ENCODE results near the gene NPEPPS. TPM values are rescaled to one million over a fixed set of nuclear protein-coding genes. Genes with fewer than 3 reads are reported as not detected.
"Not testable (repeated sequence)": the region's sequence is repeated elsewhere in the genome, so short reads cannot be mapped to it uniquely, and the experiment has no call there.

The NPEPPS gene
- total RNA-seq, 1 donor, result 148 TPM

GRCh38 chr17:47554733-47555132 is 23.8 kb downstream of the NPEPPS start:
- peak; percentile 91 for DNase-seq (ENCODE audit: low read depth)
- H3K4me3 ChIP-seq (ENCODE audit: low read depth, low read length), result not testable (repeated sequence)

GRCh38 chr17:47556108-47556507 is 25.2 kb downstream of the NPEPPS start:
- DNase-seq (ENCODE audit: low read depth), result not testable (repeated sequence)

GRCh38 chr17:47560517-47561043 is 29.7 kb downstream of the NPEPPS start:
- DNase-seq (ENCODE audit: low read depth); H3K4me3 ChIP-seq (ENCODE audit: low read depth, low read length): not testable (repeated sequence)

More at GRCh38 chr17:47556108-47556507, 25.2 kb downstream of the NPEPPS start:
- H3K4me3 ChIP-seq (ENCODE audit: low read depth, low read length), result not testable (repeated sequence)

- H3K4me3 ChIP-seq (ENCODE audit: low read depth, low read length); DNase-seq (ENCODE audit: low read depth): not testable (repeated sequence)
Observed at GRCh38 chr17:47561698-47562405, 30.9 kb downstream of the NPEPPS start.

DNA sequence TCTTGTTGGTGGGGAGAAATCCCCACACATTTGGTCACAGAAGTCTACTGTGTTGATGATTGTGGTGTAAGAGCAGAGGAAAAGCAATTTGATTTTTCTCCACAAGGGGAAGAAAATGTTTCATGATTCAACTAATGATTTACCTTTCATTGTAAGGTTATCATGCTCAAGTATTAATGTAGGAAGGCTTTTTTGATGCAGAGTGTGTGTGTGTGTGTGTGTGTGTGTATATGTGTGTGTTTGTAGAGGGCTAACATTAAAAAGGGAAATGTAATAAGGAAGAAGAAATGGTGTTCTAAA is 31.4 kb downstream of the NPEPPS start:
- not testable (repeated sequence) for H3K4me3 ChIP-seq (ENCODE audit: low read depth, low read length); DNase-seq (ENCODE audit: low read depth)

GRCh38 chr17:47567261-47567660 is 36.4 kb downstream of the NPEPPS start:
- peak; percentile 10 for DNase-seq (ENCODE audit: low read depth)

GRCh38 chr17:47572561-47572960 is 41.7 kb downstream of the NPEPPS start:
- DNase-seq (ENCODE audit: low read depth), result not testable (repeated sequence)

More at GRCh38 chr17:47567261-47567660, 36.4 kb downstream of the NPEPPS start:
- not testable (repeated sequence) for H3K4me3 ChIP-seq (ENCODE audit: low read depth, low read length)

GRCh38 chr17:47582416-47582815 is 51.5 kb downstream of the NPEPPS start:
- H3K4me3 ChIP-seq (ENCODE audit: low read depth, low read length); DNase-seq (ENCODE audit: low read depth): not testable (repeated sequence)

More at GRCh38 chr17:47572561-47572960, 41.7 kb downstream of the NPEPPS start:
- H3K4me3 ChIP-seq (ENCODE audit: low read depth, low read length), result not testable (repeated sequence)

DNA sequence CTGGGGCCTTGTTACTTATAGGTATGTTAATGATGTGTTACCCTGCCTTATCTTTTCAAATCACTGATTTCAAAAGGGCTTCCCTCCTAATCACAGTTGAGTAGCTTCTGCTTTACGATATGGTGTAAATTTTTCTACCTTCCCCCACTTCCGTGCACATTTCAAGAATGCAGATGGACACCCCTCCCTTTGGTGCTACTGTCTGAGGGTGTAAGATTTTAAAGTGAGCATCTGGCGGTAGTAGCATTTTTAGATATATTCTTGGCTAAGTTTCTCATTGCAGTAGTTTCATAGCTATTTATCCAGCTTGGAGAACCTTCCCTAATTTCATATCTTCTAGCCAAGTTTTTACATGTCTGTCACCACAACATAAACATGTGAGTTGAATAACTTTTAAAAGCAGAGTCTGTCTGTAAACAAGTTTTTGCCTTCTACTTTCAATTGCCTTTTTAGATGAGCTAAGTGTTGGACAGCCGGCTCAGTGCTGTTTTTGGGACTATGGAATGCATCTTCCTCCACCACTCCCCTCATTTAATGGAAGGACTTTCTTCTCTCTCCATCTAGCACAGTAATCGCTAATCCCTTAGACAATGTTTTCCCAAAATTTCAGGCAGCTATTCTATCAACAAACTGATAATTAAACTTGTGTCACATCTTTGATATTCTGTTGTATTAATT is 55.6 kb downstream of the NPEPPS start:
- H3K4me3 ChIP-seq (ENCODE audit: low read depth, low read length), result not testable (repeated sequence)
- DNase-seq (ENCODE audit: low read depth), result peak; percentile 29

GRCh38 chr17:47593522-47593921 is 62.6 kb downstream of the NPEPPS start:
- DNase-seq (ENCODE audit: low read depth); H3K4me3 ChIP-seq (ENCODE audit: low read depth, low read length): not testable (repeated sequence)

- TF ChIP-seq, protein P1, sequence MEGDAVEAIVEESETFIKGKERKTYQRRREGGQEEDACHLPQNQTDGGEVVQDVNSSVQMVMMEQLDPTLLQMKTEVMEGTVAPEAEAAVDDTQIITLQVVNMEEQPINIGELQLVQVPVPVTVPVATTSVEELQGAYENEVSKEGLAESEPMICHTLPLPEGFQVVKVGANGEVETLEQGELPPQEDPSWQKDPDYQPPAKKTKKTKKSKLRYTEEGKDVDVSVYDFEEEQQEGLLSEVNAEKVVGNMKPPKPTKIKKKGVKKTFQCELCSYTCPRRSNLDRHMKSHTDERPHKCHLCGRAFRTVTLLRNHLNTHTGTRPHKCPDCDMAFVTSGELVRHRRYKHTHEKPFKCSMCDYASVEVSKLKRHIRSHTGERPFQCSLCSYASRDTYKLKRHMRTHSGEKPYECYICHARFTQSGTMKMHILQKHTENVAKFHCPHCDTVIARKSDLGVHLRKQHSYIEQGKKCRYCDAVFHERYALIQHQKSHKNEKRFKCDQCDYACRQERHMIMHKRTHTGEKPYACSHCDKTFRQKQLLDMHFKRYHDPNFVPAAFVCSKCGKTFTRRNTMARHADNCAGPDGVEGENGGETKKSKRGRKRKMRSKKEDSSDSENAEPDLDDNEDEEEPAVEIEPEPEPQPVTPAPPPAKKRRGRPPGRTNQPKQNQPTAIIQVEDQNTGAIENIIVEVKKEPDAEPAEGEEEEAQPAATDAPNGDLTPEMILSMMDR (IDR thresholded peaks at IDR 0.05; ENCODE audit: insufficient read depth, low read depth, low read length), result no peak
- no peak overlapping the region for H3K4me3 ChIP-seq (ENCODE audit: low read depth, low read length)
- DNase-seq (ENCODE audit: low read depth), result peak; percentile 69
Observed at GRCh38 chr17:47603830-47604597, 73.1 kb downstream of the NPEPPS start.

DNA sequence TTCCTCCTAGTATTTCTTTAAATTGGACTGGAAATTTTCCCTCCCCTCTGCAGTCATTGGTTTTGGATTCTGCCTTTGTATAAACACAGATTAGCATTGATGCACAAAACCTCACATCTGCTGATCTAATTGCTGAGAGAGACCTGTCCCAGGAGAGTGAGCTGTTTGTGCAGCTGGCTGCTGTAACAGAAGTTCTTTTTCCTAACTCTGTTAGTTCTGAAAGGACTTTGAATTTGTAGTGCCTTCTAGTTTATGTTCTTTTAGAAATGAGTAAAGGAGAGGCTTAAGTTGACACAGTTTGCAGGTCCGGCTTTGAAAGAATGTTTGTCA is 73.7 kb downstream of the NPEPPS start:
- TF ChIP-seq, protein P1 (IDR thresholded peaks at IDR 0.05; ENCODE audit: insufficient read depth, low read depth, low read length), result no peak
- DNase-seq (ENCODE audit: low read depth), result peak; percentile 84
- no peak overlapping the region for H3K4me3 ChIP-seq (ENCODE audit: low read depth, low read length)

Measured in fibroblast of villous mesenchyme (primary cell).